DMS53 treated with DMSO at 0.1 percent for 48 hours (cell line): ENCODE results near the gene TM7SF3.

ENCODE experiments used
- DNase-seq: peaks from one replicate; lab custom pipeline; 2025; ENCODE audit not compliant: unreplicated experiment; lab: John Stamatoyannopoulos, UW

The TM7SF3 gene

DNA sequence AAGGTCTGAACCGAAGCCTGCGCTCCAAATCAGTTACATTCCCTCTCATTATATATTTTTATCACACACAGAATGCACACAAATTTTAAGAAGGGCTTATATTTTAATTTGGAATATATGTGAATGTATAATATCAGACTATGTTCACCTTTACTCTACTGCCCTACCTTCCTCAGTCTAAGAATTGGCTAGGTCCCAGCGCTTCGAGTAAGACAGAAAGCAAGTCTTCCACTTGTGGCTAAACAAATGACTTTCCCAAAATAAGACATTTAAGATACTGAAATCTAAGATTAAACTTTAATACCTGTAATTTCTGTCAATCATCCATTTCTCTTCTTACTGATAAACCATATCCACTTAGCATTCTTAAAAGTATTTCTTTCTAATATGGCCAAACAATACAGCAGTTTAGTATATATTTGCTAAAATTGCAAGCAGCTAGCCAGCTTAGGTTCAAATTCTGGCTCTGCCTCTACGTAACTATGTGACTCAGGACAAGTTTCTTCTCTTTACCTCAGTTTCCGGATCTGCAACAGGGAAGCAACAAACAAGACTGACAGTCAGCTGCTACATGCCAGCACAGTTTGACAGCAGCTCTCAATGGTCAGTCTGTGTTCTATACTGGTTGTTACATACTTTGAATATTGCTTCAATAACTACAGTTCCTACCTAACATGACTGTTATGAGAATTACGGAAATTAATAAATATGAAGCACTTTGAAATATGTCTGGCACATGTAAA is 78.4 kb downstream of the TM7SF3 start:
- DNase-seq, result no peak

- no peak for DNase-seq
Measured at GRCh38 chr12:26929590-26929989, 84.6 kb downstream of the TM7SF3 start.

DNA sequence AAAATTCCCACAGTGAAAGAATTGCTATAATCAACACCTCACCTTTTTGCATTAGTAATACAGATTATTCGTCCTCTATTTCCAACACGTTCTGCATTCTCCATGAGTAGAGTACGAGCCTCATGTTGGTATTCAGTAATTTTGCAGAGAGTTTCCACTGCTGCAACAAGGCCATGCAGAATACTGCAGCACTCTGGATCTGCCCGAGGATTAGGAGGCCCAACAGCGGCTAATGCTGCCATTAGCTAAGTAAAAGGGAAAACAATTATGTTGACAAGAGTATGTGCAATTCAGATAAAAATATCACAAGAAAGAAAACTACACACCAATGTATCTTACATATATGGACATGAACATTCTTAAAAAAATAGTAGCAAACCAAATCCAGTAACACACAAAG is 85.5 kb downstream of the TM7SF3 start:
- DNase-seq, result no peak
